Stimulated activated CD8-positive, alpha-beta memory T cell treated with anti-CD3 and anti-CD28 coated beads, Interleukin-15, amount 100 ng/mL, for 24 hours (primary cell): Measurements from ENCODE around the gene KRT73.
"Not testable (repeated sequence)": the region's sequence is repeated elsewhere in the genome, so short reads cannot be mapped to it uniquely, and the experiment has no call there.

Experiments used
- DNase-seq: peaks from one replicate; pipeline ENCODE4 v3.0.0-alpha.2; 2020; ENCODE audit warnings: low read depth

KRT73 gene

GRCh38 chr12:52600071-52600470, 18.3 kb downstream of the KRT73 start:
- no peak for DNase-seq

DNA sequence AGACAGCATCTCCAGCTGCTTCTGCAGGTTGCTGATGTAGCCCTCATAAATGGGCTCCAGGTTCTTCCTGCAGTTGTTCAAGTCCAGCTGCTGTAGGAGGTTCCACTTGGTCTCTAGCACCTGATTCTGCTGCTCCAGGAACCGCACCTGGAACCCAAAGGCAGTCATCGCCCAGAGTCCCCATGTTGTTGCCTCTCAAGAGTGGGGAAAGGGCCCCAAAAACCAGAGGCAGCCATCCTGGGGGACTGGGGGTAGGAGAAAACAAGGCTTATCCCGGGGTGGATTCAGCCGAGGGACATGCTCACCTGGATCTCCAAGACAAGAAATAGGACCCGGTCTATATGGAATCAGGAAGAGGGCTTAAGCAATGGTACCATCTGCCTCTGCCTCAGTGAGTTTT, 19.4 kb downstream of the KRT73 start:
- no peak for DNase-seq

DNA sequence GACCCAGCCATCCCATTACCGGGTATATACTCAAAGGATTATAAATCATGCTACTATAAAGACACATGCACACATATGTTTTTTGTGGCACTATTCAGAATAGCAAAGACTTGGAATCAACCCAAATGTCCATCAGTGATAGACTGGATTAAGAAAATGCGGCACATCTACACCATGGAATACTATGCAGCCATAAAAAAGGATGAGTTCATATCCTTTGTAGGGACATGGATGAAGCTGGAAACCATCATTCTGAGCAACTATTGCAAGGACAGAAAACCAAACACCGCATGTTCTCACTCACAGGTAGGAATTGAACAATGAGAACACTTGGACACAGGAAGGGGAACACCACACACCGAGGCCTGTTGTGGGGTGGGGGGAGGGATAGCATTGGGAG, 24.1 kb downstream of the KRT73 start:
- not testable (repeated sequence) for DNase-seq

- no peak for DNase-seq
Observed at GRCh38 chr12:52591521-52591920, 26.8 kb downstream of the KRT73 start.

GRCh38 chr12:52590021-52590420, 28.3 kb downstream of the KRT73 start:
- DNase-seq, result no peak

DNA sequence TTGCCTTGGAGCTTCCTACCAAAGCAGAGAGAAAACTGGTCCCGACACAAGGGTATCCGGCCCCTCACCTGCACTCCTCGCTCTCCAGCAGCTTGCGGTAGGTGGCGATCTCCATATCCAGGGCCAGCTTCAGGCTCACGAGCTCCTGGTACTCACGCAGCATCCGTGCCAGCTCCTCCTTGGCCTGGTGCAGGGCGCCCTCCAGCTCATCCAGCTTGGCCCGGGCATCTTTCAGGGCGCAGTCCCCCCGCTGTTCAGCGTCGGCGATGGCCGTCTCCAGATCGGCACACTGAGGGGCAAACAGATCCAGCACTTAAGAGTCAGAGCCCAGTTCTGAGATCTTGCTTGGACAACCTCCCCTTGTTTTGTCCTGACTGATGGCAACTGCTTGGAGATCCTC, 30.8 kb downstream of the KRT73 start:
- DNase-seq, result no peak

DNA sequence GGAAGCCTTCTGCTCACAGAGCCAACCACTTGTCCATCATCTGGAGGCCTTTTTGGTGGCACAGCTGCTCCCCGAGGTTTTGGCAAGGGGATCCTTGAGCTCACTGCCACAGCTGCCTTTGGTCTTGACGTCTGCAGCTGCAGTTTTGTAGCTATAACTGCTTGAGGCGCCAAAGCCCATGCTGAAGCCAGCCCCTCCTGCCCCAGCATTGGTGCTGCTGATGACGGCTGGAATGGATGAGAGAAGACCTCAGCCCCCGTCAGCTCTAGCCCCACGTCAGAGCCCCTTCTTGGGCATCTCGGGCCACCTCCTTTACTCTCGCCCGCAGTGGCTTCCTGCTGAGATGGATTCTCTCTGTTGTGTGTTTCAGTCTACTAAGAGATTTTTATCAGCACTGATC, 32.4 kb downstream of the KRT73 start:
- no peak for DNase-seq

- no peak for DNase-seq
Observed at GRCh38 chr12:52585066-52585465, 33.3 kb downstream of the KRT73 start.

DNA sequence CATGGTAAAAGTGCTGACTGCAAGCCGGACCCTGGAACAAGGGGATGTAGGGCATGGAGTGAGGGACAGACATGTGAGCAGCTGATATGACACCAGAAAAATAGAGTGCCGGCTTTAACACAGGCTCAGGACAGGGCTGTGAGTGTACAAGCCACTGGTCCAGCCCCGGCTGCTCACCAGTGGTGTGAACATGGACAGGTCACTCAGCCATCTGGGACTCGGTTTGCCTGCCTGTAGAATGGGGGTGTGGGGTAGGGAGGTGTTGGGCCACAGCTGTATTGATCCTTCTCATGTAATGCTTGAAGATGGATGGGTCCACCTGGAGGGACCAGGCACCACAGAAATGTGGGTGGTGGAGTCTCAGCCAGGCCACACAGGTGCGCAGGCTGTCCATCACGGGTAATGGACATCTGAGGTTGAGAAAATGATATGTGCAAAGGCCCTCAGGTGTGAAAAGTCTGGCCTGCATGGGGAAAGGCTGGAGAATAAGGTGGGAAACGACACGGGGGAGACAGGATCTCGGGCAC, 34.1 kb downstream of the KRT73 start:
- DNase-seq, result no peak

GRCh38 chr12:52582971-52583456, 35.3 kb downstream of the KRT73 start:
- no peak for DNase-seq

GRCh38 chr12:52582486-52582885, 35.9 kb downstream of the KRT73 start:
- no peak for DNase-seq

- DNase-seq, result no peak
Observed at GRCh38 chr12:52581481-52581880, 36.9 kb downstream of the KRT73 start.

DNA sequence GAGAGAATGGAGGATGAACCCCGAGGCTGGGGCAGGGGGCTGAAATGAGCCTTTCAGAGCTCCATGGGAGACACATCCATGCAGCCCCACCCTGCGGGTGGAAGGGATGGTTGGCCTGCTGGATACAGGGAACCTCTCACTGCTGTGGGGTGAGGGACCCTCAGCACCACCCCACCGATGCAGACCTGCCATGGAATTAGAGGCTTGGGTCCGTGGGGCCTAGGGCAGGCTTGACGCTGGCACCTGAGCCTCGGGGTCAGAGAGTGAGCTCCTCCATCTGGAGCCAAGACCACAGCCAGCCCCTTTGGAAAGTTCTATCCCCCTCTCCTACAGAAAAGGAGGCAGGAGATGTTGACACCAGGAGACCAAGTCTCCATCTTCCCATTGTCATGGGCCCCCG, 37.3 kb downstream of the KRT73 start:
- no peak for DNase-seq

- no peak for DNase-seq
Observed at GRCh38 chr12:52580496-52580895, 37.9 kb downstream of the KRT73 start.

GRCh38 chr12:52579468-52580465, 38.6 kb downstream of the KRT73 start:
- DNase-seq, result no peak

- no peak for DNase-seq
Observed at GRCh38 chr12:52578469-52578868, 39.9 kb downstream of the KRT73 start.

DNA sequence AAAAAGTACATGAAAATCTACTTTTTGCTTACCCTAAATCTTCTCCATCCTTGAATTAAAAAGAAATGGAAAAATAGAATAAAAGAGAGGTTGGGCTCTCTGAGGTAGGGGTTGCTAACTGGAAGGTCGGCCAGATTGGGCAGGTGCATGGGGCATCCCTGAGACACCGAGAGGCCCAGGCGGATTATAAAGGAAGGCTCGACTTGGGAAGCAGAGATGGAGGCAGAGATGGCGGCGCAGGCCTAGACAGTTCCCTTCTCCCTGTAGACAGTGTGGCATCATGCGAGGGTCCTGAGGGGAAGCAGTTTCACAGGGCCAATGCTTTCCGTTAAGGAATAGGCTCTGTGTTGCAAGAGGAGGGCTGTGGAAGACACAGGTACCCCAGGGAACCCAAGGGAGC, 41.0 kb downstream of the KRT73 start:
- DNase-seq, result no peak

DNA sequence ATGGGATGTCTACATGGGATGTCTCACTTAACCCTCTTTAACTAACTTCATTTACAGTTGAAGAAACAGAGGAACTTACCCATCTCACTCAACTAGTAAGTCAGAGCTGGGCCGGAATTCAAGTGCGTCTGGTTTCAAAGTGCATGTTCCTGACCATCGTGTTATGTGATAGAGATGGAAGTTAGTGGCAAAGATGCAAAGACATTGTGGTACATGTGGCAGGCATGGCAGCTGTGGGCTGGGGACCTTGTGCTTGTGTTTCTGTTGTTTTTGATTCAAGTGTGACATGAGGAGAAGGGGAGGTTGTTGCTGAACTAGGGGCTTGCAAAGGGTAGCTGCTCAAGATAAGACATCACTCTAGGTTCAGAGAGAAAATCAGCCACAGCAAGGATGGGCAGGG, 42.4 kb downstream of the KRT73 start:
- no peak for DNase-seq

- no peak for DNase-seq
Observed at GRCh38 chr12:52575256-52575655, 43.1 kb downstream of the KRT73 start.

DNA sequence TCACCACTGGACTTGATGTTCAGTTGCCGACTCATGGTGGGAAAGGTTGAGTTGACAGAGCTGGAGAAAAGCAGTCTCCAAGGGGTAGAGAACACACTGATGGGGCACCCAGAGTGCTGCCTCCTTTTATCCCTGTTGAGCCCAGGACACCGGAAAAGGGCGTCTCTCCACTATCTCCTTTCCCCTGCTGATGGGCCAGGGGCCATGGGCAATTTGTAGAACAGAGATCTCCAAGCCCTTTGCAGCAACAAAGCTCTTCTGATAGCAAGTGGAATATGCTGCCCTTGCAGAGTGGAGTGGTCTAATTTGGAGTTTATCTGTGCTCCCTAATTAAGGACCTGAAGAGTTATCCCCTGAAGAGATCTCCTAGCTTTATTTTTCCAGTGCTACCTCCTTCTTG, 44.6 kb downstream of the KRT73 start, which contains the start of gene KRT74:
Gene KRT74 (minus strand): TSS at position 101 of the 400 bp plus-strand sequence. CDS start 66 bp downstream, at position 35.
- DNase-seq, result no peak

DNA sequence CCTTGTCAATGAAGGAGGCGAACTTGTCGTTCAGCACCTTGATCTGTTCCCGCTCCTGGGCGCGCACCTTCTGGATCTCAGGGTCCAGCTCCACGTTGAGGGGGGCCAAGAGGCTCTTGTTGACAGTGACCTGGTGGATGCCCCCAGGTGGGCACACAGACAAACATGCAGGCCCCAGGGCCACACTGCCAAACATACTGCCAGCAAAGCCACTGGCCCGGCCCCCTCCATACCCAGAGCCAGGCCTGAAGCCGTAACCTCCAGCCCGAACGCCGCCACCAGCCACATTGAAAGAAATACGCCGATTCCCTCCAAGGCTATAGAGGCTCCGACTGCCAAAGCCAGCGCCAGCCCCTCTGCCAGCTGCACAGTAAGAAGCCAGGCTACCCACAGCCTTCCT, 45.1 kb downstream of the KRT73 start:
- no peak for DNase-seq

DNA sequence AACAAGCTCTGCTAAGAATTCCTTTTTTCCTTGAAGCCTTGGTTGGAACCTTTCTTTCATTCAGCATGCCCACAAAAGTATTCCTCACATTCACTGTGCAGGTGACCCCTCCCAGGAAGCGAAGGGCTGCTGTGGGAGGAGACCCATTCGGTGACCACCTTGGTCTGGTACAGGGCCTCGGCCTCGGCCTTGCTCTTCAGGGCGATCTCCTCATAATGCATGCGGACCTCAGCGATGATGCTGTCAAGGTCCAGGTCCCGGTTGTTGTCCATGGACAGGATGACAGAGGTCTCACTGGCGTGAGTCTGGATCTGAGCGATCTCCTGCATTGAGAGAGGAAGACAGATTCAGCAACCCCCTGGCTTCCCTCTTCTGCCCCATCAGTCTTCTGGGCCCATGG, 47.8 kb downstream of the KRT73 start:
- DNase-seq, result no peak

DNA sequence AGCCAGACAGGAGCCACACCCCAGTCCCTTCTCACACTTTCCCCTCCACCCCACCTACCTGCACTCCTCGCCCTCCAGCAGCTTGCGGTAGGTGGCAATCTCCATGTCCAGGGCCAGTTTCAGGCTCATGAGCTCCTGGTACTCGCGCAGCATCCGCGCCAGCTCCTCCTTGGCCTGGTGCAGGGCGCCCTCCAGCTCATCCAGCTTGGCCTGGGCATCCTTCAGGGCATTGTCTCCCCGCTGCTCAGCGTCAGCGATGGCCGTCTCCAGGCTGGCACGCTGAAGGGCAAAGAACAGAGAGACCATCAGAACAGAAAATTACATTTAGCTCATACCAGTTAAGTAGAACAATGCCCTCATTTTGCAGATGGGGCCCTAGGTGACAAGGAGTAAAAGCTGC, 50.2 kb downstream of the KRT73 start:
- DNase-seq, result no peak
